HEK293 (cell line): ENCODE measurements around the gene POT1.

Experiments used
- CTCF ChIA-PET: fragments of 350-600 bp; formaldehyde crosslinking; extraction: SDS; loops from one replicate; lab custom pipeline; 2021; ENCODE audit warnings: antibody characterized with exemption; lab: Yijun Ruan, JAX
- POLR2A ChIA-PET: fragments of 300-600 bp; formaldehyde crosslinking; extraction: SDS; loops from one replicate; lab custom pipeline; 2020; ENCODE audit warnings: antibody characterized with exemption, inconsistent platforms; lab: Yijun Ruan, JAX
- H3K27ac ChIP-seq: fragments of 200-500 bp; sonication (Bioruptor generic); 2 replicates; pipeline ENCODE4 v1.5.1; 2014; ENCODE audit warnings: low read depth, low read length, control low read depth, inconsistent platforms; ENCODE audit errors: extremely low read depth
- H3K36me3 ChIP-seq, 2 experiments: fragments of 200-500 bp in 1 of 2; sonication (Bioruptor generic) in 1 of 2; 1 replicate in 1 of 2; 2 replicates in 1 of 2; pipeline ENCODE4 v1.5.1; 2014 to 2017; ENCODE audit warnings: inconsistent platforms in 2 of 2, low read length in 2 of 2; ENCODE audit not compliant: control insufficient read depth in 2 of 2, insufficient read depth in 1 of 2
- H3K4me1 ChIP-seq: fragments of 200-500 bp; sonication (Bioruptor generic); 2 replicates; pipeline ENCODE4 v1.5.1; 2014; ENCODE audit warnings: mild to moderate bottlenecking, low read length, inconsistent platforms; ENCODE audit not compliant: control insufficient read depth, insufficient read depth
- H3K4me3 ChIP-seq: 2 replicates; pipeline ENCODE4 v1.5.1; 2011; ENCODE audit warnings: low read depth, mild to moderate bottlenecking, control low read depth, low read length, moderate library complexity
- H3K9me3 ChIP-seq: fragments of 200-500 bp; sonication (Bioruptor generic); 2 replicates; pipeline ENCODE4 v1.5.1; 2014; ENCODE audit warnings: low read depth, low read length, inconsistent platforms; ENCODE audit not compliant: control insufficient read depth, insufficient read depth
- BCL11B ChIP-seq: fragments of 450-650 bp; formaldehyde crosslinking; IDR thresholded peaks from 2 replicates; pipeline ENCODE4 v1.5.1; 2016; ENCODE audit warnings: low read depth, missing biosample characterization, missing genetic modification characterization
- ELK4 ChIP-seq: IDR thresholded peaks from 2 replicates; pipeline ENCODE4 v1.6.1; 2011; ENCODE audit warnings: mild to moderate bottlenecking, low read depth, low read length, borderline replicate concordance
- GFI1B ChIP-seq: fragments of 450-650 bp; formaldehyde crosslinking; IDR thresholded peaks from 2 replicates; pipeline ENCODE4 v1.5.1; 2016; ENCODE audit warnings: missing biosample characterization, missing genetic modification characterization
- HOXD13 ChIP-seq: sonication (generic); formaldehyde crosslinking; IDR thresholded peaks from 2 replicates; pipeline ENCODE4 v1.8.0; 2022; ENCODE audit warnings: missing genetic modification reagents, borderline replicate concordance
- INSM2 ChIP-seq: fragments of 450-650 bp; formaldehyde crosslinking; IDR thresholded peaks from 2 replicates; pipeline ENCODE4 v1.5.1; 2016; ENCODE audit warnings: missing biosample characterization, missing genetic modification characterization
- KLF1 ChIP-seq: fragments of 450-650 bp; formaldehyde crosslinking; IDR thresholded peaks from 2 replicates; pipeline ENCODE4 v1.5.1; 2016; ENCODE audit warnings: missing biosample characterization, missing genetic modification characterization
- PATZ1 ChIP-seq: fragments of 450-650 bp; formaldehyde crosslinking; IDR thresholded peaks from 2 replicates; pipeline ENCODE4 v1.5.1; 2016; ENCODE audit warnings: missing biosample characterization, missing genetic modification characterization
- SCRT1 ChIP-seq: fragments of 450-650 bp; formaldehyde crosslinking; IDR thresholded peaks from 2 replicates; pipeline ENCODE4 v1.5.1; 2016; ENCODE audit warnings: missing biosample characterization, missing genetic modification characterization, borderline replicate concordance
- SP2 ChIP-seq: fragments of 450-650 bp; formaldehyde crosslinking; IDR thresholded peaks from 2 replicates; pipeline ENCODE4 v1.5.1; 2016; ENCODE audit warnings: missing biosample characterization, missing genetic modification characterization
- SP3 ChIP-seq: fragments of 450-650 bp; formaldehyde crosslinking; IDR thresholded peaks from 2 replicates; pipeline ENCODE4 v1.5.1; 2016; ENCODE audit warnings: missing biosample characterization, missing genetic modification characterization
- ZBTB17 ChIP-seq: fragments of 450-650 bp; formaldehyde crosslinking; IDR thresholded peaks from 2 replicates; pipeline ENCODE4 v1.5.1; 2016; ENCODE audit warnings: missing biosample characterization, missing genetic modification characterization
- ZBTB21 ChIP-seq: fragments of 450-650 bp; formaldehyde crosslinking; IDR thresholded peaks from 2 replicates; pipeline ENCODE4 v1.5.1; 2017; ENCODE audit warnings: missing biosample characterization, missing genetic modification characterization
- ZFP41 ChIP-seq: fragments of 450-650 bp; formaldehyde crosslinking; IDR thresholded peaks from 2 replicates; pipeline ENCODE4 v1.5.1; 2016; ENCODE audit warnings: missing biosample characterization, missing genetic modification characterization, borderline replicate concordance
- ZNF138 ChIP-seq: fragments of 450-650 bp; formaldehyde crosslinking; IDR thresholded peaks from 2 replicates; pipeline ENCODE4 v1.5.1; 2016; ENCODE audit warnings: missing biosample characterization, missing genetic modification characterization, borderline replicate concordance
- ZNF146 ChIP-seq: fragments of 450-650 bp; formaldehyde crosslinking; IDR thresholded peaks from 2 replicates; pipeline ENCODE4 v1.5.1; 2016; ENCODE audit warnings: missing biosample characterization, missing genetic modification characterization
- ZNF184 ChIP-seq: fragments of 450-650 bp; IDR thresholded peaks from 2 replicates; pipeline ENCODE4 v1.5.1; 2018; ENCODE audit warnings: missing biosample characterization, mild to moderate bottlenecking, missing genetic modification characterization
- ZNF211 ChIP-seq: fragments of 450-650 bp; formaldehyde crosslinking; IDR thresholded peaks from 2 replicates; pipeline ENCODE4 v1.5.1; 2016; ENCODE audit warnings: low read depth, missing biosample characterization, missing genetic modification characterization
- ZNF26 ChIP-seq: fragments of 450-650 bp; formaldehyde crosslinking; IDR thresholded peaks from 2 replicates; pipeline ENCODE4 v1.5.1; 2016; ENCODE audit warnings: missing biosample characterization, missing genetic modification characterization
- ZNF366 ChIP-seq: fragments of 450-650 bp; formaldehyde crosslinking; conservative IDR thresholded peaks from 2 replicates; pipeline ENCODE4 v1.5.1; 2016; ENCODE audit warnings: missing biosample characterization, missing genetic modification characterization
- ZNF416 ChIP-seq: fragments of 450-650 bp; formaldehyde crosslinking; IDR thresholded peaks from 2 replicates; pipeline ENCODE4 v1.5.1; 2016; ENCODE audit warnings: missing biosample characterization, missing genetic modification characterization
- ZNF423 ChIP-seq: fragments of 450-650 bp; formaldehyde crosslinking; IDR thresholded peaks from 2 replicates; pipeline ENCODE4 v1.5.1; 2016; ENCODE audit warnings: missing biosample characterization, missing genetic modification characterization
- ZNF449 ChIP-seq: fragments of 450-650 bp; formaldehyde crosslinking; IDR thresholded peaks from 2 replicates; pipeline ENCODE4 v1.5.1; 2017; ENCODE audit warnings: missing biosample characterization, mild to moderate bottlenecking, missing genetic modification characterization, moderate library complexity
- ZNF544 ChIP-seq: fragments of 450-650 bp; formaldehyde crosslinking; IDR thresholded peaks from 2 replicates; pipeline ENCODE4 v1.5.0; 2017; ENCODE audit warnings: missing biosample characterization, missing genetic modification characterization
- ZNF626 ChIP-seq: fragments of 450-650 bp; sonication (Bioruptor Pico); formaldehyde crosslinking; IDR thresholded peaks from 2 replicates; pipeline ENCODE4 v1.5.1; 2018; ENCODE audit warnings: missing biosample characterization, missing genetic modification characterization, inconsistent platforms
- ZNF677 ChIP-seq: fragments of 450-650 bp; IDR thresholded peaks from 2 replicates; pipeline ENCODE4 v1.5.0; 2018; ENCODE audit warnings: missing biosample characterization, mild to moderate bottlenecking, missing genetic modification characterization, moderate library complexity
- ZNF692 ChIP-seq: fragments of 450-650 bp; formaldehyde crosslinking; IDR thresholded peaks from 2 replicates; pipeline ENCODE4 v1.5.1; 2016; ENCODE audit warnings: missing biosample characterization, missing genetic modification characterization
- ZNF777 ChIP-seq: fragments of 450-650 bp; formaldehyde crosslinking; IDR thresholded peaks from 2 replicates; pipeline ENCODE4 v1.5.1; 2017; ENCODE audit warnings: missing biosample characterization, missing genetic modification characterization, borderline replicate concordance

The POT1 gene

GRCh38 chr7:124839687-124840086, 89.9 kb downstream of the POT1 start:
- H3K9me3 ChIP-seq = no peaks in the 10 kb centered on the region
- H3K27ac ChIP-seq = no peak overlapping the region
- TF ChIP-seq ZNF777 (no peak), KLF1 (tag by site-specific recombination) (no peak), ZNF211 (tag by site-specific recombination) (no peak), ZNF138 (tag by site-specific recombination) (no peak), ZNF184 (tag by site-specific recombination) (no peak), ZNF416 (tag by site-specific recombination) (no peak), HOXD13 (CRISPR knock-in tag) (no peak), ZNF449 (tag by site-specific recombination) (no peak), GFI1B (tag by site-specific recombination) (no peak), ZNF626 (tag by site-specific recombination) (no peak), ZNF677 (tag by site-specific recombination) (no peak), BCL11B (no peak), ZNF366 (tag by site-specific recombination) (no peak), SP3 (no peak), SP2 (no peak), SCRT1 (tag by site-specific recombination) (no peak), ZBTB21 (tag by site-specific recombination) (no peak), ZNF544 (no peak), ZNF692 (tag by site-specific recombination) (no peak), ZFP41 (tag by site-specific recombination) (no peak)
- peaks cover 0 to 5% of the 10 kb centered on the region in 2 experiments; a peak in 1 of 3 replicates for H3K36me3 ChIP-seq
- ChIA-PET POLR2A (no interaction called here), CTCF (no interaction called here)
- H3K4me3 ChIP-seq = no peak overlapping the region
- H3K4me1 ChIP-seq = no peaks in the 10 kb centered on the region

GRCh38 chr7:124836173-124836572, 93.5 kb downstream of the POT1 start:
- POLR2A ChIA-PET = no interaction called here
- Histone ChIP-seq H3K9me3 (no peaks in the 10 kb centered on the region), H3K36me3 (peaks cover 0 to 5% of the 10 kb centered on the region in 2 experiments; a peak in 1 of 3 replicates), H3K4me1 (no peaks in the 10 kb centered on the region), H3K4me3 (no peak overlapping the region), H3K27ac (no peak overlapping the region)
- CTCF ChIA-PET = no interaction called here
- TF ChIP-seq ZNF26 (no peak), ELK4 (no peak), ZNF146 (tag by site-specific recombination) (no peak), PATZ1 (tag by site-specific recombination) (no peak), INSM2 (tag by site-specific recombination) (no peak), ZBTB17 (tag by site-specific recombination) (no peak), ZNF423 (tag by site-specific recombination) (no peak)
